Measurements from ENCODE around the gene SMAD2.

The SMAD2 gene

DNA sequence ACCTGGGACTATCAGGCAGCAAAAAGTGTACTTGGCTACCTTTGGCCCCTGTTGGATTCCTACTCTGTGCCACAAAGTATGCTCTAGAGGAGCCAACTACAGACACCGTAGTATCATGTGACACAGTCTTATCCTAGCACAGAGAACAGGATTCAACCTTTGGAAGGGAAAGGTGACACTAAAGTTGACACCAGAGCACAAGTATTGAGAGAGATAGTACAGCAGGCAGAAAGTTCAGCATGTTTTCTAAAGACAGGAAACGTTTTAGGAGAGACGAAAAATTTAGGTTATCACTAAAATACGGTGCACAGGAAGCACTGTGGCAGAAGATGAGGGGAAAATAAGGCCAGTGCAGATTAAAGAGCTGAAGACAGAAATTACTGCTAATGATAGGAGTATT lies 18.6 kb downstream of the SMAD2 start:
- H3K36me3 ChIP-seq (ENCODE audit: insufficient read depth, low read length) = peaks cover 36% of the 10 kb centered on the region
- no peak for DNase-seq (ENCODE audit: low read depth, low spot score)
- H3K4me3 ChIP-seq = no peak overlapping the region
- H3K9ac ChIP-seq (ENCODE audit: insufficient read length) = no peak overlapping the region
- H3K27ac ChIP-seq = no peak overlapping the region
- TF ChIP-seq POLR2AphosphoS5 (IDR thresholded peaks at IDR 0.05; ENCODE audit: borderline replicate concordance, low read depth, low read length) (no peak), FOXP2 (optimal IDR thresholded peaks at IDR 0.05; ENCODE audit: control extremely low read depth, extremely low read length, insufficient read depth) (no peak), EZH2 (IDR thresholded peaks at IDR 0.05) (no peak)
- no peaks in the 10 kb centered on the region; the same call in 1 of the 2 replicates for H3K9me3 ChIP-seq (ENCODE audit: low read depth, low read length)

DNA sequence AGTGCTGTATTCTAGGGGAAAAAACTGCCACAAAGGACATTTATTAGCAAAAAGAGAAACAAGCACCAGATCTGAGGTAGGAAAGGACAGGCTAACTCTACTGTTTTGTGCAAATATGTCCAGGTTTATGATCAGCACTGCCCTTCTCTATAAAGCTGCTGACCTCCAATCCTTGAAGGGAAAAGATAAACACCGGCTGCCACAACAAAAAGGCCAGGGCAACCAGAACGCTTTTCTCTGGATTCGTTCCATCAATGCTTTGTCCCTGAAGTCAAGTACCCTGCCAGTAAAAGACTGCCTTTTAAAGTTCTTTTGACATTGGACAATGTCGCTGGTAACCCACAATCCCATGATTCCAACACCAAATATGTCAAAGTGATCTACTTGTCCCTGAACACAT lies 21.0 kb downstream of the SMAD2 start:
- Histone ChIP-seq H3K36me3 (ENCODE audit: insufficient read depth, low read length) (peaks cover 43% of the 10 kb centered on the region), H3K9me3 (ENCODE audit: low read depth, low read length) (peaks cover 5% of the 10 kb centered on the region; the same call in 1 of the 2 replicates), H3K9ac (ENCODE audit: insufficient read length) (no peak overlapping the region), H3K4me3 (no peak overlapping the region), H3K27ac (no peak overlapping the region)
- TF ChIP-seq FOXP2 (optimal IDR thresholded peaks at IDR 0.05; ENCODE audit: control extremely low read depth, extremely low read length, insufficient read depth) (no peak), POLR2AphosphoS5 (IDR thresholded peaks at IDR 0.05; ENCODE audit: borderline replicate concordance, low read depth, low read length) (no peak), EZH2 (IDR thresholded peaks at IDR 0.05) (no peak)
- no peak for DNase-seq (ENCODE audit: low read depth, low spot score)

DNA sequence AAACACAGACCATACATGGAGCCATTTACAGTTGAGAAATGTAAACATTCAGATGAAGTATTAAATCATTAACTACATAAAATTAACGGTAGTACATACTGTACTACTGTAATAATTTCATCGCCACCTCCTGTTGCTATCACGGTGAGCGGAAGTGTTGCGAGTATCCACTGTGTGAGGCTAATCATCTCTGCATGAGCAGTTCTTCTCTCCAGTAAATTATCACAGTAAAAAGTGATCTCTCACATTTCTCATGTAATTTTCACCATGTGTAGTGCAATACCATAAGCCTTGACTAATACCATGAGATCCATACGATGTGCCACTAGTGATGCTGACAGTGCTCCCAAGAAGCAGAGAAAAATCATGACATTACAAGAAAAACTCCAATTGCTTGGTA lies 21.9 kb downstream of the SMAD2 start:
- Histone ChIP-seq H3K36me3 (ENCODE audit: insufficient read depth, low read length) (peaks cover 43% of the 10 kb centered on the region), H3K4me3 (no peak overlapping the region), H3K27ac (no peak overlapping the region), H3K9ac (ENCODE audit: insufficient read length) (no peak overlapping the region), H3K9me3 (ENCODE audit: low read depth, low read length) (peaks cover 5% of the 10 kb centered on the region; the same call in 1 of the 2 replicates)
- no peak for DNase-seq (ENCODE audit: low read depth, low spot score)
- TF ChIP-seq EZH2 (IDR thresholded peaks at IDR 0.05) (no peak), POLR2AphosphoS5 (IDR thresholded peaks at IDR 0.05; ENCODE audit: borderline replicate concordance, low read depth, low read length) (no peak), FOXP2 (optimal IDR thresholded peaks at IDR 0.05; ENCODE audit: control extremely low read depth, extremely low read length, insufficient read depth) (no peak)

DNA sequence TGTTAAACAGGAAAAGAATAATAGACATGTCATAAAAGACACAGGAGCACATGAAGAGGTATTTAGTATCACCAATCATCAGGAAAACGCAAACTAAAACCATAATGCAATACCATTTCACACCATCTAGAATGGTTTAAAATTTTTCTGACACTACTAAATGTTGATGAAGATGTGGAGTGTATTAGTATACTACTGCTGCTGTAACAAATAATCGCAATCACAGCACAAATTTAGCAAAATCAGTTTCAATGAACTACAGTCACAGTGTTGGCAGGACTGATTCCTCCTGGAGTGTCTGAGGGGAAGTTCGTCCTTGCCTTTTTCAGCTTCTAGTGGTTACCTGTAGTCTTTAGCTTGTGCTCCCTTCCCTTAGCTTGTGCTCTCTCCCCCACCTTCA lies 24.1 kb downstream of the SMAD2 start:
- no peak for DNase-seq (ENCODE audit: low read depth, low spot score)
- TF ChIP-seq EZH2 (IDR thresholded peaks at IDR 0.05) (no peak), POLR2AphosphoS5 (IDR thresholded peaks at IDR 0.05; ENCODE audit: borderline replicate concordance, low read depth, low read length) (no peak), FOXP2 (optimal IDR thresholded peaks at IDR 0.05; ENCODE audit: control extremely low read depth, extremely low read length, insufficient read depth) (no peak)
- H3K9me3 ChIP-seq (ENCODE audit: low read depth, low read length) = peaks cover 18% of the 10 kb centered on the region
- H3K9ac ChIP-seq (ENCODE audit: insufficient read length) = no peak overlapping the region
- H3K36me3 ChIP-seq (ENCODE audit: insufficient read depth, low read length) = peaks cover 53% of the 10 kb centered on the region
- H3K4me3 ChIP-seq = no peak overlapping the region
- no peak overlapping the region for H3K27ac ChIP-seq

DNA sequence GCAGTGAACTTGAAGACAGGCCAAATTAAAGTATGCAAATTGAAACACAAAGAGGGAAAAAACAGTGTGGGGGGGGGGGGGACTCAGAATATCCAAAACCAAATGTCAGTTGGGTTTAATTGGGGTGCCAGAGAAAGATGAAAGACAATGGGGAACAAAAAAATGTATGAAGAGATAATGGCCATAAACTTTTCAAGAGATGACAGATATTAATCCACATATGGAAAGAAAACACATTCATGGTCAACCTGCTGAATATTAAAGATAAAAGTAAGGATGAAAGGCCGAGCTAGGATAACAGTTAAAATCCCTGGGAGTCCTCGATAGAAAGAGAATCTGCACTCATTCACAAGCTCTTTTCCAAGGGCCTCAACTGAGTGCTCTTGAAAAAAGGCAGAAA lies 26.6 kb downstream of the SMAD2 start:
- Histone ChIP-seq H3K36me3 (ENCODE audit: insufficient read depth, low read length) (peaks cover 36% of the 10 kb centered on the region), H3K27ac (no peak overlapping the region)
- TF ChIP-seq POLR2AphosphoS5 (IDR thresholded peaks at IDR 0.05; ENCODE audit: borderline replicate concordance, low read depth, low read length) (no peak), EZH2 (IDR thresholded peaks at IDR 0.05) (no peak), FOXP2 (optimal IDR thresholded peaks at IDR 0.05; ENCODE audit: control extremely low read depth, extremely low read length, insufficient read depth) (no peak)

DNA sequence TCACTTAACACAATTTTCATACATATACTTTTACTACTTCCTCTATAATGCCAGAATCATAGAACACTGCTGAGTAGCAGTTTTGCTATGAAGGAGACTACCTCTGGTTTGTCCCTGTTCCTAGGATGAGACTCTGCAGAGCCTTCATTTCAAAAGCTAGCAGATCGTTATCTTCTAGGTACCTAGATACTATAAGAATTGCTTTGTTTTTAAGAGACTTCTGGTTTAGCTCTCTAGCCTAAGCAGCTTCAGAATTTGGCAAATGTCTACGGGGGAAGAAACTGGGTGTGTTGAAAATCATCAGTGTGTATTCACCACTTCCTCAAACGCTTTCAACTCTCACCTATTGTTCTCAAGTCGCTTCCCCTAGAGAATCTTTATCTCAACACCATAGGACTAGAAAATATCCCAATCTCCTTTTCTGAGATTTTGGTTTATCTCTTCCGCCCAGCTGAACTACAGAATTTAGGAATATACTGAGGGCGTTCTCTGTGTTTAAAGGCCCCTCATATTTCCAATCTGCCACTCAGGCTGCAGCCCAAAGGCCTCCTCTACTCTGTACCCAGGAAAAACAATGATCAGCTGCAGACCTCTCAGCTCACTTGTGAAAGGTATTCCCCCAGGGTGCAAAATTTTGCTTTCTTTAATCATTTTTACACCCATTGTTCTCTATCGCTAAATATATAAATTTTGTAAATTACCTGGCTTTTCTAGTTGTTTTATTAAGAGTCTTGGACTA lies 28.7 kb downstream of the SMAD2 start:
- Histone ChIP-seq H3K4me3 (no peak overlapping the region), H3K36me3 (ENCODE audit: insufficient read depth, low read length) (peaks cover 16% of the 10 kb centered on the region; the same call in 1 of the 2 replicates), H3K9me3 (ENCODE audit: low read depth, low read length) (peaks cover 23% of the 10 kb centered on the region), H3K9ac (ENCODE audit: insufficient read length) (no peak overlapping the region), H3K27ac (no peak overlapping the region)
- DNase-seq (ENCODE audit: low read depth, low spot score) = no peak
- TF ChIP-seq POLR2AphosphoS5 (IDR thresholded peaks at IDR 0.05; ENCODE audit: borderline replicate concordance, low read depth, low read length) (no peak), FOXP2 (optimal IDR thresholded peaks at IDR 0.05; ENCODE audit: control extremely low read depth, extremely low read length, insufficient read depth) (no peak), EZH2 (IDR thresholded peaks at IDR 0.05) (no peak)

More for the DNA sequence above, 26.6 kb downstream of the SMAD2 start:
- no peak overlapping the region for H3K4me3 ChIP-seq
- no peak for DNase-seq (ENCODE audit: low read depth, low spot score)
- no peak overlapping the region for H3K9ac ChIP-seq (ENCODE audit: insufficient read length)
- H3K9me3 ChIP-seq (ENCODE audit: low read depth, low read length) = peaks cover 23% of the 10 kb centered on the region

DNA sequence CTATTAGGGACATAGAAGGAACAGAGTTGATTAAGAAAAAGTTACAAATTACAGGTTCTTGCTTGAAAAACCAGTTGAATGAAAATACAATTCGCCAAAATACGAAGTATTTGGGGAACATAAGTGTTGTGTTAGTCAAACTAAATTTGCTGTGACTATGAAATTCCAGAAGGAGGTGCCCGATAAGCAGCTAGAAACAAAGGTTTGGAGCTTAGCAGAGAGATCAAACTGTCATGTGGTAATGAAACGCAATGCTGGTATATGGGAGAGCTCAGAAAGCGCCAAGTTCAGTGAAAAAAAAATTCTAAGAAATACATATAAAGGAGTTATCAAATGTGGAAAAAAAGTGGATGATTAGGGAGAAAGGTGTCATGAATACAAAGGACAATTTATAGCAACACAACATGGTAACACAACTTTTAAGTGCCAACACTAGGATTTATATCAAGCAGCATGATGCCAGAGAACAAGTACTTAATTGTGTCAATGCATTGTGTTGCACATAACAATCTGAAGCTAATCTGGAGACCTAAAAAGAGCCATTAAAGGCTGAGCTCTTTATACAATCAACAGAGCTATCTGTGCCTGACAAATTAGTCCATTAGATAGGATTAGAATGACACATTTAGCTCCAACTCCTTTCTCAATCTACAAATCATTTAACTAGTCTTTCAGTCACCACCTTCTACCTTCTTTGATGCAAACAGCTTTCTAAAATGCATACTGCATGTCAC lies 31.2 kb downstream of the SMAD2 start:
- H3K4me3 ChIP-seq = no peak overlapping the region

DNA sequence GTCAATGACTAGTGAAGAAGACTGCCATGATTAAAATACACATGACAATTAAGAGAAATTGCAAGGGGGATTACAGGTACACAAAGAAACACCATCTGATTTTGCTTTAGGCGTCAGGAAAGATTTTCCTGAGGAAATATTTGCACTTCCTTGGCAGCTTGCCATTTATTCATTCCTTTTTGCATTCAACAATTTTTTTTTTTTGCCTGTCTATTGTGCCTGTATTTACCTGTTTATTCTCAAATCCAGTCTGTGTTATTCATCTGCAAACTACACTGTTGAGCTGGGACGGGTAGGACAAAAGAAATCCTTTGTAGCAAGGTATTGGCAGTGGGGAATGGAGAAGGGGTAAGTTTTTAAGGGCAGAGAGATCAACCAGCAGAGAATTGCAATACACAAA lies 31.8 kb downstream of the SMAD2 start:
- Histone ChIP-seq H3K9me3 (ENCODE audit: low read depth, low read length) (peaks cover 18% of the 10 kb centered on the region), H3K36me3 (ENCODE audit: insufficient read depth, low read length) (peaks cover 20% of the 10 kb centered on the region), H3K9ac (ENCODE audit: insufficient read length) (no peak overlapping the region), H3K27ac (no peak overlapping the region), H3K4me3 (no peak overlapping the region)
- no peak for DNase-seq (ENCODE audit: low read depth, low spot score)
- TF ChIP-seq EZH2 (IDR thresholded peaks at IDR 0.05) = no peak
- TF ChIP-seq FOXP2 (optimal IDR thresholded peaks at IDR 0.05; ENCODE audit: control extremely low read depth, extremely low read length, insufficient read depth) = no peak
- TF ChIP-seq POLR2AphosphoS5 (IDR thresholded peaks at IDR 0.05; ENCODE audit: borderline replicate concordance, low read depth, low read length) = no peak

More for the DNA sequence above, 31.2 kb downstream of the SMAD2 start:
- no peak for TF ChIP-seq POLR2AphosphoS5 (IDR thresholded peaks at IDR 0.05; ENCODE audit: borderline replicate concordance, low read depth, low read length)
- TF ChIP-seq FOXP2 (optimal IDR thresholded peaks at IDR 0.05; ENCODE audit: control extremely low read depth, extremely low read length, insufficient read depth) = no peak
- TF ChIP-seq EZH2 (IDR thresholded peaks at IDR 0.05) = no peak
- Histone ChIP-seq H3K9ac (ENCODE audit: insufficient read length) (no peak overlapping the region), H3K27ac (no peak overlapping the region), H3K9me3 (ENCODE audit: low read depth, low read length) (peaks cover 18% of the 10 kb centered on the region), H3K36me3 (ENCODE audit: insufficient read depth, low read length) (peaks cover 20% of the 10 kb centered on the region)
- no peak for DNase-seq (ENCODE audit: low read depth, low spot score)

All from SK-N-MC (cell line).